Measurements from ENCODE around the gene RABGEF1.
A peak's percentile ranks its signal among the peaks of the same experiment; 100 is the strongest.
"Not testable (repeated sequence)": the region's sequence is repeated elsewhere in the genome, so short reads cannot be mapped to it uniquely, and the experiment has no call there.

Gene RABGEF1

DNA sequence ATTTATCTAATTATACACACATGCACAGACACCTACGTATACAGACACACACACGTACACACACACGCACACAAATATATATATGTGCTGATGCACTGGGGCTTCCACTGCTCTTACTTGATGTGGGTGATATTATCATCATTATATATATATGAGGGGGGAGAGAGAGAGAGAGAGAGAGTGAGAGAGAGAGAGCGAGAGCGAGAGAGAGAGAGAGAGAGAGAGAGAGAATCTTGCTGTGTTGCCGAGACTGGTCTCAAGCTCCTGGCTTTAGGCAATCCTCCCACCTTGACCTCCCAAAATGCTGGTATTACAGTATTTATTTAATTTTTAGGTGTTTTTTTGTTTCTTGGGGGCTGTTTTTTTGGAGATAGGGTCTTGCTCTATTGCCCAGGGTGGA lies 3.6 kb upstream of the RABGEF1 start:
- DNase-seq: no peak

GRCh38 chr7:66737667-66738066 lies 2.9 kb upstream of the RABGEF1 start:
- no peak for DNase-seq

GRCh38 chr7:66739477-66739876 lies 1.1 kb upstream of the RABGEF1 start:
- no peak for DNase-seq

DNA sequence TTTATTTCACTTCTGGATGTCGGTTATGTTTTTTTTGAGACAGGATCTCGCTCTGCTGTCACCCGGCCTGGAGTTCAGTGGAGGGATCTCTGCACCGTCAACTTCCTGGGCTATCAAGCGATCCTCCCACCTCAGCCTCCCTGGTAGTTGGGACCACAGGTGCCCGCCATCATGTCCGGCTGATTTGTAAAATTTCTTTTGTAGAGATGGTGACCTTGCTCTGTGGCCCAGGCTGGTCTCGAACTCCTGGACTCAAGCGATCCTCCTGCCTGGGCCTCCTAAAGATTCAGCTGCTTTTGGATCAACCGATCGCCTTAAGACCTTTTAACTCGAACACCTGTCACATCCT lies 606 bp upstream of the RABGEF1 start:
- DNase-seq: peak; percentile 8

GRCh38 chr7:66740980-66741709 lies 612 bp downstream of the RABGEF1 start:
- peak; percentile 62 for DNase-seq

DNA sequence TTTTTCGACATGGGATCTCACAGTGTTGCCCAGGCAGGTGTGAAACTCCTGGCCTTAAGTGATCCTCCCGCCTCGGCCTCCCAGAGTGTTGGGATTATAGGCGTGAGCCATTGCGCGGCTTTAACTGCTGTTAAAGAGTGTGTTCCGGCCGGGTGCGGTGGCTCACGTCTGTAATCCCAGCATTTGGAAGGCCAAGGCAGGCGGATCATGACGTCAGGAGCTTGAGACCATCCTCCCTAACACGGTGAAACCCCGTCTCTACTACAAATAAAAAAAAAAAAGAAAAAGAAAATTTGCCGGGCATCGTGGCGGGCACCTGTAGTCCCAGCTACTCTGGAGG lies 1.1 kb downstream of the RABGEF1 start:
- DNase-seq: no peak

DNA sequence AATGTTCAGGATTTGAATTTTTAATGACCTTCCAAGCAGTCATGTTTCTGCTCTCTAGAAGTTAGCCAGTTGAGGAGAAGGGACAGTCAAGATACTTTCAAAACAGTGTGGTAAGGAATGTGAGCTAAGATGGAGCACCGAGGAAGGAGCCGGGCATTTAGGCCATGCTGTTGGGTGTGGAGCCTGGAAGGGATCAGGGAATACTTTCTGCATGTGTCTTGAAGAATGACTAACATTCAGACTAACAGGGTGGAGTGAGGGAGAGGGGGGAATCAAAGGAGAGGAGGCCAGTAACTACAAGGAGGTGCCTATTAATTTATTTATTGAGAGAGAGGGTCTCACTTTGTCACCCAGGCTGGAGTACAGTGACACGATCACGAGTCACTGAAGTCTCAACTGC lies 1.8 kb downstream of the RABGEF1 start:
- DNase-seq: not testable (repeated sequence)

DNA sequence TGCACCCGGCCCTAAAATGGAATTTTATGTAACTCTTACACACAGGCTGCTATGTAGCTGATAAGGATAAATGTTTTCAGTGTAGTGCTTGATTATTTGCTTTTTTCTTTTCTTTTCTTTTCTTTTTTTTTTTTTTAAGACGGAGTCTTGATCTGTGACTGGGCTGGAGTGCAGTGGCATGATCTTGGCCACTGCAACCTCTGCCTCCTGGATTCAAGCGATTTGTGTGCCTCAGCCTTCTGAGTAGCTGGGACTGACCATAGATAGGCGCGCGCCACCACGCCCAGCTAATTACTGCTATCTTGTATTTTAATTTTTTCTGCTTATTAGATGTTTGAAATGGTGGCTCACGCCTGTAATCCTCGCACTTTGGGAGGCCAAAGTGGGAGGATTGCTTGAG lies 3.4 kb downstream of the RABGEF1 start:
- DNase-seq: no peak

- DNase-seq: no peak
Measured at GRCh38 chr7:66747385-66747784, 6.9 kb downstream of the RABGEF1 start.

- no peak for DNase-seq
Measured at GRCh38 chr7:66747881-66748511, 7.5 kb downstream of the RABGEF1 start.

- DNase-seq: no peak
Measured at GRCh38 chr7:66748791-66749190, 8.3 kb downstream of the RABGEF1 start.

DNA sequence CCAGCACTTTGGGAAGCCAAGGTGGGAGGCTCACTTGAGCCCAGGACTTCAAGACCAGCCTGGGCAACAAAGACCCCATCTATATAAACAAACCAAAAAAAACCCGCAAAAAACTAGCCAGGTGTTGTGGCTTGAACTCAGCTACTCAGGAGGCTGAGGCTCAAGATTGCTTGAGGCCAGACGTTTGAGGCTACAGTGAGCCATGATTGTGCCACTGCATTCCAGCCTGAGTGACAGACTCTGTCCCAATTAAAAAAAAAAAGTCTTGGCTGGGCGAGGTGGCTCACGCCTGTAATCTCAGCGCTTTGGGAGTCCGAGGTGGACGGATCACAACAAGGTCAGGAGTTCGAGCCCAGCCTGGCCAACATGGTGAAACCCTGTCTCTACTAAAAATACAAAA lies 11.4 kb downstream of the RABGEF1 start:
- no peak for DNase-seq

DNA sequence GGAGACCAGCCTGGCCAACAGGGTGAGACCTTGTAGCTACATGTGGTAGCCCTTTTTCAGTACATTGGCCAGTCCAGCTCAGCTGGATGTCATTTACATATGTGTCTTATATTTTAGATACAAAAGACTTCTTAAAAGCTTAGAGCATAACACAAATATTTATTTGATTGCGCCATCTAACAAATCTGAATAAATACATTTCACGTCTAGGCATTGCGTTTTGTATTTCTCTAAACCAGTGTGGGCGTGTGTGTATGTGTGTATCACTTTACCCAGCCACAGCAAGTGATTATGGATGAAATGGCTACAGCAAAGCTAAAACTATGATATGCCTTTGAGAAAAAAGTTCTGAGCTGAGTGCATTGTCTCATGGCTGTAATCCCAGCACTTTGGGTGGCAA lies 14.0 kb downstream of the RABGEF1 start:
- no peak for DNase-seq

- DNase-seq: not testable (repeated sequence)
Measured at GRCh38 chr7:66755059-66755458, 14.5 kb downstream of the RABGEF1 start.

- DNase-seq: not testable (repeated sequence)
Measured at GRCh38 chr7:66756227-66756626, 15.7 kb downstream of the RABGEF1 start.

DNA sequence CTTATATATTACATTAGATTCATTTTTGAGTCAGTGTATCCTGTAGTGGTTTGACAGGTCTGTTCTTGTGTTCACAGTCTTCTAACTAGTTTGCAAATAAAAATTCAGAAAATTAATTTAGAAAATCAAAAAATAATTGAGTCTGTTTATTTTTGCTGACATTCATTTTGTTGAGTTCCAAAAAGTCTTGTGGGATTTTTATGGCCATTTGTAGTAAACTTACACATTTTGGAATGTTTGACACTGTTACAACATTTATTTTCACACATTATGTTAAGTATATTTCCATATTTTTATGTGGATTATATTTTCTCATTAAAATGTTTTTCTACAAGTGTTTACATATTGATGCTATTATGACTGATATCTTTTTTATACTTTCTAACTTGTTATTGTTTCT lies 16.4 kb downstream of the RABGEF1 start:
- DNase-seq: no peak

GRCh38 chr7:66757939-66758338 lies 17.4 kb downstream of the RABGEF1 start:
- DNase-seq: no peak

GRCh38 chr7:66758950-66759628 lies 18.6 kb downstream of the RABGEF1 start:
- DNase-seq: no peak

DNA sequence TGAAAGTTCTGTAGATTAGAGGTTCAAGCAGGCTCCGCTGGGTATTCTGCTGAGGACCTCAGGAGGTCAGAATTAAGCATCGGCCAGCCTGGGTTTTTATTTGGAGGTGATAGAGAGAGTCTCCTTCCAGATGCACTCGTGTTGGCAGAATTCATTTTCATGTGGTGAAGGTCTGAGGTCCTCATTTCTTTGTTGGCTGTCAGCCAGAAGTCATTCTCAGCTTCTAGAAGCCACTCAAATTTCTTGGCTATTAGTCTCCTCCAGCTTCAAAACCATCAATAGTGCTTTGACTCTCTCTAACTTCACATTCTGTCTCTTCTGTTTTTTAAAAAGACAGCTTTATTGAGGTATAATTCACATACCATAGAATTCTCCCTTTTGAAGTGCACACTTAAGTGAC lies 22.6 kb downstream of the RABGEF1 start:
- DNase-seq: peak; percentile 22

DNA sequence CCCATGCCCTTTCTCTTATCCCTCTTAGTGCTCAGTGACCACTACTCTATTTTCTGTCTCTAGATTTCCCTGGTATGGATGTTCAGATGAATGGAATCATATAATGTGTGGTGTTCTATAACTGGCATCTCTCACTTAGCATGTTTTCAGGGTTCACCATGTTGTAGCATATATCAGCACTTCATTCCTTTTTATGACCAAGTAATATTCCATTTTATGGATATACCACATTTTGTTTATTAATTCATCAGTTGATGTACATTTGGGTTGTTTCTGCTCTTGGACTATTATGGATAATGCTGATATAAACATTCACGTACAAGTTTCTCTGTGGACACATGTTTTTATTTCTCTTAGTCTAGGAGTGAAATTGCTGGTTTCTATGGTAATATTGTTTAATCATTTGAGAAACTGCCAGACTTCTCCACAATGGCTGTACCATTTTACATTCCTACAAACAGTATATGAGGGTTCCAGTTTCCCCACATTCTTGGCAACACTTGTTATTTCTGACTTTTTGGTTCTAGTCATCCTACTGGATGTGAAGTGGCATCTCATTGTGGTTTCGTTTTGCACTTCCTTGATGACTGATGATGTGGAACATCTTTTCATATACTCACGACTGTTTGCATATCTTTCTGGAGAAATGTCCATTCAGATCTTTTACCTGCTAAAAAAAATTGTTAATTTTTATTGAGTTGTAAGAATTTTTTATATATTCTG lies 23.3 kb downstream of the RABGEF1 start:
- DNase-seq: not testable (repeated sequence)

DNA sequence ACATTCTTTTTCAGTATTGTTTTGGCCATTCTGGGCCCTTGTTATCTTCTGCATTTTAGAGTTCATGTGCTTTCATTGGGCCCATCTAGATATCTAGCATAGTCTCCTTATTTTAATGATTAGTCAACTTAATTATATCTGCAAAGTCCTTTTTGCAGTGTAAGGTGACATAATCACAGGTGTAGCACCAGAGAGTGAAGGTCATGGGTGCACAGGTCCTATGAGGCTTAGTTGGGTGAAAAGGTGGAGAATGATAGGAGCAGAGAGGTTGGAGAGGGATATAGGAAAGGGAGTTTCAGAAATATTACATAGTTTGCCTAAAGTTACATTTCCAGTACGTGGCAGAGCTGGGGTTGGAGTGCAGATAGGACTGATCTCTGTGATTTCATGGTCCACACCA lies 24.4 kb downstream of the RABGEF1 start:
- not testable (repeated sequence) for DNase-seq

- not testable (repeated sequence) for DNase-seq
Measured at GRCh38 chr7:66765322-66766025, 24.9 kb downstream of the RABGEF1 start.

GRCh38 chr7:66766041-66766440 lies 25.5 kb downstream of the RABGEF1 start:
- no peak for DNase-seq
